Neural progenitor cell (in vitro differentiated cells): ENCODE measurements around the gene POLE3. TPM values are rescaled to one million over a fixed set of nuclear protein-coding genes. Genes with fewer than 3 reads are reported as not detected.

Source experiments
- DNase-seq: peaks from one replicate; pipeline ENCODE4 v3.0.0-alpha.2; 2016; ENCODE audit warnings: low spot score
- H2AFZ ChIP-seq: fragments of 200-600 bp; sonication (generic); replicated peaks from 2 replicates; pipeline ENCODE4 v1.6.1; 2016; ENCODE audit warnings: antibody characterized with exemption
- H3F3A ChIP-seq: fragments of 200-600 bp; sonication (generic); 2 replicates; pipeline ENCODE4 v1.6.1; 2016; ENCODE audit warnings: antibody characterized with exemption, low read depth
- H3K27ac ChIP-seq: fragments of 200-600 bp; sonication (generic); 2 replicates; pipeline ENCODE4 v1.5.1; 2016; ENCODE audit warnings: mild to moderate bottlenecking
- H3K27me3 ChIP-seq: fragments of 200-600 bp; sonication (generic); 2 replicates; pipeline ENCODE4 v1.6.1; 2016; ENCODE audit warnings: mild to moderate bottlenecking, moderate library complexity
- H3K36me3 ChIP-seq: fragments of 200-600 bp; sonication (generic); 2 replicates; pipeline ENCODE4 v1.5.1; 2016
- H3K4me1 ChIP-seq: fragments of 200-600 bp; sonication (generic); 2 replicates; pipeline ENCODE4 v1.6.1; 2016; ENCODE audit warnings: mixed run types
- H3K4me2 ChIP-seq: fragments of 200-600 bp; sonication (generic); 2 replicates; pipeline ENCODE4 v1.6.1; 2016
- H3K4me3 ChIP-seq: fragments of 200-600 bp; sonication (generic); 2 replicates; pipeline ENCODE4 v1.5.1; 2016
- H3K79me2 ChIP-seq: fragments of 200-600 bp; sonication (generic); 2 replicates; pipeline ENCODE4 v1.6.1; 2016; ENCODE audit warnings: low read depth
- H3K9ac ChIP-seq: fragments of 200-600 bp; sonication (generic); 2 replicates; pipeline ENCODE4 v1.6.1; 2016
- H3K9me3 ChIP-seq: fragments of 200-600 bp; sonication (generic); 2 replicates; pipeline ENCODE4 v1.5.1; 2016; ENCODE audit warnings: low read depth
- H4K20me1 ChIP-seq: fragments of 200-600 bp; sonication (generic); 2 replicates; pipeline ENCODE4 v1.6.1; 2016; ENCODE audit warnings: low read depth
- H3K27ac Mint-ChIP-seq: 3 replicates; pipeline ENCODE4 v1.8.0; 2021; ENCODE audit warnings: mixed read lengths
- H3K27me3 Mint-ChIP-seq: 2 replicates; pipeline ENCODE4 v1.8.0; 2022; ENCODE audit warnings: low read depth, mild to moderate bottlenecking, inconsistent platforms, moderate library complexity, mixed read lengths; ENCODE audit not compliant: insufficient read depth
- H3K36me3 Mint-ChIP-seq: 3 replicates; pipeline ENCODE4 v1.8.0; 2021; ENCODE audit warnings: mixed read lengths
- H3K4me1 Mint-ChIP-seq: 3 replicates; pipeline ENCODE4 v1.8.0; 2021; ENCODE audit warnings: mixed read lengths
- H3K4me3 Mint-ChIP-seq: 3 replicates; pipeline ENCODE4 v1.8.0; 2021; ENCODE audit warnings: mild to moderate bottlenecking, moderate library complexity, mixed read lengths
- H3K9me3 Mint-ChIP-seq: 3 replicates; pipeline ENCODE4 v1.8.0; 2020; ENCODE audit warnings: mixed read lengths
- EZH2 ChIP-seq: fragments of 200-600 bp; sonication (generic); IDR thresholded peaks from 2 replicates; pipeline ENCODE4 v1.6.1; 2017; ENCODE audit warnings: antibody characterized with exemption, mild to moderate bottlenecking, moderate library complexity
- EZH2phosphoT487 ChIP-seq: fragments of 200-600 bp; sonication (generic); IDR thresholded peaks from 2 replicates; pipeline ENCODE4 v1.6.1; 2017; ENCODE audit warnings: antibody characterized with exemption
- total RNA-seq: library from RNA; depleted of rRNA; stranded (reverse); fragments of >200 nt; gene quantifications from 2 replicates; pipeline ENCODE4 v1.2.3, GENCODE V29; 2015; ENCODE audit warnings: low replicate concordance
- TF ChIP-seq, protein P1 (sequence below): fragments of 200-600 bp; sonication (generic); IDR thresholded peaks from 2 replicates; pipeline ENCODE4 v1.5.1; 2017; ENCODE audit warnings: antibody characterized with exemption, mild to moderate bottlenecking

Gene POLE3
- total RNA-seq, 1 donor from 2014 or later: 57.8 TPM

DNA sequence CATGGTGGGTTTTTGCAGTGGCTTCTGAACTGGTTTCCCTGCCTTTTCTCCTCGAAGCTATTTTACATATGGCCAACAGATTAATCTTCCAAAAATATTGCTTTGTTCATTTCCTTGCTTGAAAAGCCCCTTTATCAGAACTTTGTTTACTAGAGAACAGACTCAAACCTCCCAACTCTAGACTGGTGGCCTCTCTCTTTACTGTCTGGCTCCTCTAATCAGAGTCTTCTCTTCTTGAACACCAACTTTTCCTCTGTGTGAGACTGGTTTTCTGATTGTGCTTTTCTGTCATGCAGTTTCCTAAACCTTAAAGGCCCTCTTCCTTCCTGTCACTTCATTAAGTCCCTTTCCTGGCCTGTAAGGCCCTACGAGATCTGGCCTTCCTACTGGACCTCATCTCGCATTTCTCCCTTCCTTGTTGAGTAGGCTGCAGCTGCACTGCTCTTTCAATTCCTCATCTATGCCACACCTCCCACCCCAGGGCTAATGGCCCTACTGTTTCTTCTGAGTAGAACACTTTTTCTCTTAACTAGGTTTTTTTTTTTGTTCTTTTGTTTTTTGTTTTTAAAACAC is 5.8 kb upstream of the POLE3 start:
- H3K79me2 ChIP-seq: no peaks in the 10 kb centered on the region
- peaks cover 11% of the 10 kb centered on the region for H3K4me1 ChIP-seq
- peak overlapping the region; percentile 93 for H2AFZ ChIP-seq
- H3K27ac ChIP-seq: no peak overlapping the region
- no peaks in the 10 kb centered on the region for H3K9me3 Mint-ChIP-seq
- no peaks in the 10 kb centered on the region for H3K27me3 Mint-ChIP-seq
- no peak overlapping the region for H3K9ac ChIP-seq
- H3K4me1 Mint-ChIP-seq: peaks cover 7% of the 10 kb centered on the region
- no peaks in the 10 kb centered on the region for H3K36me3 Mint-ChIP-seq
- no peaks in the 10 kb centered on the region for H3K9me3 ChIP-seq
- no peaks in the 10 kb centered on the region for H4K20me1 ChIP-seq
- no peaks in the 10 kb centered on the region for H3K36me3 ChIP-seq
- H3K27ac Mint-ChIP-seq: no peak overlapping the region
- no peak overlapping the region for H3K4me2 ChIP-seq
- peaks cover 5% of the 10 kb centered on the region for H3F3A ChIP-seq
- no peaks in the 10 kb centered on the region for H3K27me3 ChIP-seq
- DNase-seq: no peak
- TF ChIP-seq, protein P1, sequence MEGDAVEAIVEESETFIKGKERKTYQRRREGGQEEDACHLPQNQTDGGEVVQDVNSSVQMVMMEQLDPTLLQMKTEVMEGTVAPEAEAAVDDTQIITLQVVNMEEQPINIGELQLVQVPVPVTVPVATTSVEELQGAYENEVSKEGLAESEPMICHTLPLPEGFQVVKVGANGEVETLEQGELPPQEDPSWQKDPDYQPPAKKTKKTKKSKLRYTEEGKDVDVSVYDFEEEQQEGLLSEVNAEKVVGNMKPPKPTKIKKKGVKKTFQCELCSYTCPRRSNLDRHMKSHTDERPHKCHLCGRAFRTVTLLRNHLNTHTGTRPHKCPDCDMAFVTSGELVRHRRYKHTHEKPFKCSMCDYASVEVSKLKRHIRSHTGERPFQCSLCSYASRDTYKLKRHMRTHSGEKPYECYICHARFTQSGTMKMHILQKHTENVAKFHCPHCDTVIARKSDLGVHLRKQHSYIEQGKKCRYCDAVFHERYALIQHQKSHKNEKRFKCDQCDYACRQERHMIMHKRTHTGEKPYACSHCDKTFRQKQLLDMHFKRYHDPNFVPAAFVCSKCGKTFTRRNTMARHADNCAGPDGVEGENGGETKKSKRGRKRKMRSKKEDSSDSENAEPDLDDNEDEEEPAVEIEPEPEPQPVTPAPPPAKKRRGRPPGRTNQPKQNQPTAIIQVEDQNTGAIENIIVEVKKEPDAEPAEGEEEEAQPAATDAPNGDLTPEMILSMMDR: no peak
- TF ChIP-seq EZH2: no peak
- TF ChIP-seq EZH2phosphoT487: no peak
- no peak overlapping the region for H3K4me3 ChIP-seq
- no peak overlapping the region for H3K4me3 Mint-ChIP-seq

DNA sequence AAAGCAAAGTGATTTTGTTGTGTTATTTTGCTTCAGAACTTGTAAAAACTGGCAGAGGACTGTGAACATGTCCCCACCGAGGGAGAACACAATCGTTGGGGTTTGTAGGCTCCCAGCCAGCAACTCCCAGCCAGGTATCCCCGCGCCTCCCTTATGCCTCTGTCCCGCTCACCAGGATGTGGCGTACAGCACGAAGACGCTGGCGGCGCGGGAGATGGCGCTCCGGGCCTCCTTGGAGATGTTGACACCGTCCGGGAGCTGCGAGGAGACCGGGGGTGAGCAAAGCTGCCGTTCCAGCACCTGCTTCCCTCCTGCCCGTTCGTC is 630 bp downstream of the POLE3 start:
- Histone ChIP-seq H3K27me3 (no peaks in the 10 kb centered on the region), H3K27ac (peak overlapping the region; percentile 92), H2AFZ (peak overlapping the region; percentile 81), H3K4me1 (peaks cover 11% of the 10 kb centered on the region), H3K4me2 (peak overlapping the region; percentile 80), H3K79me2 (peaks cover 20% of the 10 kb centered on the region), H3F3A (peaks cover 45% of the 10 kb centered on the region), H3K4me3 (peak overlapping the region; percentile 84), H3K9ac (peak overlapping the region; percentile 92), H3K9me3 (no peaks in the 10 kb centered on the region), H3K36me3 (peaks cover 6% of the 10 kb centered on the region), H4K20me1 (no peaks in the 10 kb centered on the region)
- no peaks in the 10 kb centered on the region for H3K27me3 Mint-ChIP-seq
- H3K9me3 Mint-ChIP-seq: no peaks in the 10 kb centered on the region
- no peak for DNase-seq
- H3K4me1 Mint-ChIP-seq: peaks cover 16% of the 10 kb centered on the region
- peaks cover 12% of the 10 kb centered on the region for H3K36me3 Mint-ChIP-seq
- TF ChIP-seq, protein P1: no peak
- TF ChIP-seq EZH2 (no peak), EZH2phosphoT487 (no peak)
- H3K4me3 Mint-ChIP-seq: peak overlapping the region; percentile 99
- H3K27ac Mint-ChIP-seq: peak overlapping the region; percentile 96

DNA sequence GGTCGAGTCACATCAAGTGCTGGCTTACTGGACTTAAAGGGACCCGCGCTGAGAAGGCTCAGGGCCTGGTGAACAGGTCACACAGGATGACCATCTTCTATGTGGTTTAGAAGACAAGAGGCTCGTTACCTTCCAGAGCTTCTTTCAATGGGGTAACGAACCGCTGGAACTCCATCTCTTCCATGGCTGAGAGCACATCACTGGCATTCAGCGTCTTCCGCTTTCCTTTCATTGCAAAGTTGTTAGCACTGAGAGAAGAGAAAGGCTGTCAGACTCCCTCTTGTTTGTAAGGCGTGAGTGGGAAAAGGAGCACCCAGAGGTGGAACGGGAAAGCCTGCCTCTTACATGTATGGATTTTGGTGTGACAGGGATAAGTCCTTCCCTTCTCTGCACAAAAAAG is 994 bp downstream of the POLE3 start:
- peak overlapping the region; percentile 99 for H3K4me3 Mint-ChIP-seq
- peaks cover 16% of the 10 kb centered on the region for H3K4me1 Mint-ChIP-seq
- DNase-seq: peak; percentile 19

More for the DNA sequence above, 994 bp downstream of the POLE3 start:
- H3K27me3 ChIP-seq: no peaks in the 10 kb centered on the region
- no peak overlapping the region for H3K27ac ChIP-seq
- H3K27me3 Mint-ChIP-seq: no peaks in the 10 kb centered on the region
- no peaks in the 10 kb centered on the region for H3K9me3 ChIP-seq
- no peak overlapping the region for H2AFZ ChIP-seq
- H3K4me3 ChIP-seq: peak overlapping the region; percentile 84
- H3K4me2 ChIP-seq: peak overlapping the region; percentile 80
- H3K9ac ChIP-seq: peak overlapping the region; percentile 92
- H3F3A ChIP-seq: peaks cover 45% of the 10 kb centered on the region
- no peaks in the 10 kb centered on the region for H3K9me3 Mint-ChIP-seq
- H4K20me1 ChIP-seq: no peaks in the 10 kb centered on the region
- peaks cover 12% of the 10 kb centered on the region for H3K36me3 Mint-ChIP-seq
- H3K36me3 ChIP-seq: peaks cover 6% of the 10 kb centered on the region
- peaks cover 20% of the 10 kb centered on the region for H3K79me2 ChIP-seq
- H3K4me1 ChIP-seq: peaks cover 11% of the 10 kb centered on the region
- H3K27ac Mint-ChIP-seq: peak overlapping the region; percentile 85
- TF ChIP-seq EZH2 (no peak), EZH2phosphoT487 (no peak)
- TF ChIP-seq, protein P1: no peak
